Upper lobe of left lung (tissue), 6 donors: ENCODE results near the gene BRCA1. TPM values are rescaled to one million over a fixed set of nuclear protein-coding genes. Genes with fewer than 3 reads are reported as not detected.
"Not testable (repeated sequence)": the region's sequence is repeated elsewhere in the genome, so short reads cannot be mapped to it uniquely, and the experiment has no call there.

Experiments
- ATAC-seq, 2 donors: fragments of 200-7000 bp; cut with Tn5 transposase; one replicate each; pipeline ENCODE4 v1.9.1; 2022; ENCODE audit warnings: mild to moderate bottlenecking in 2 of 2, moderate library complexity in 2 of 2; ENCODE audit not compliant: low FRiP score in 2 of 2
- DNase-seq, 2 donors: peaks; one replicate each; pipeline ENCODE4 v3.0.0-alpha.2; 2019 to 2020
- H3K27ac ChIP-seq, 4 donors: fragments of 200-600 bp; sonication (generic); one replicate each; pipeline ENCODE4 v1.5.1; 2016 to 2019
- H3K27me3 ChIP-seq, 4 donors: fragments of 200-600 bp; sonication (generic); one replicate each; pipeline ENCODE4 v1.5.1; 2017 to 2019
- H3K36me3 ChIP-seq, 4 donors: fragments of 200-600 bp; sonication (generic); one replicate each; pipeline ENCODE4 v1.5.1; 2016 to 2019
- H3K4me1 ChIP-seq, 4 donors: fragments of 200-600 bp; sonication (generic); one replicate each; pipeline ENCODE4 v1.5.1; 2018 to 2019
- H3K4me3 ChIP-seq, 4 donors: fragments of 200-600 bp; sonication (generic); one replicate each; pipeline ENCODE4 v1.5.1; 2017 to 2019; ENCODE audit warnings: mild to moderate bottlenecking in 2 of 4, moderate library complexity in 1 of 4
- H3K9me3 ChIP-seq, 4 donors: fragments of 200-600 bp; sonication (generic); one replicate each; pipeline ENCODE4 v1.5.1; 2018 to 2019
- EP300 ChIP-seq, 4 donors: sonication (generic); formaldehyde crosslinking; IDR thresholded peaks; one replicate each; pipeline ENCODE4 v1.5.1; 2017; ENCODE audit warnings: antibody characterized with exemption in 4 of 4, control low read depth in 2 of 4
- POLR2A ChIP-seq, 4 donors: fragments of 450-650 bp; IDR thresholded peaks; one replicate each; pipeline ENCODE4 v1.5.1; 2016 to 2017; ENCODE audit warnings: antibody characterized with exemption in 4 of 4, mild to moderate bottlenecking in 2 of 4
- POLR2AphosphoS5 ChIP-seq, 2 donors: sonication (generic); formaldehyde crosslinking; IDR thresholded peaks; one replicate each; pipeline ENCODE4 v1.5.1; 2017; ENCODE audit warnings: antibody characterized with exemption in 2 of 2
- WGBS, 2 donors: methylation state at CpG; one replicate each; pipeline ENCODE4 v1.1.5; 2017 to 2018; 5-methylcytosine and 5-hydroxymethylcytosine counted together
- total RNA-seq, 6 donors: library from RNA; depleted of rRNA in 4 of 6; stranded (reverse); fragments of >200 nt in 4 of 6; gene quantifications; one replicate each; pipeline versions ENCODE4 v1.1.0 to v1.2.1, GENCODE V29; 2016 to 2021
- TF ChIP-seq, protein P1 (sequence below), 6 experiments: fragments of 450-650 bp in 4 of 6; fragments of 200-600 bp in 2 of 6; sonication (generic) in 2 of 6; IDR thresholded peaks; one replicate each; pipeline ENCODE4 v1.5.1; 2016 to 2019; ENCODE audit warnings: antibody characterized with exemption in 6 of 6
- donor health status: DM: no; HTN: no; CAD: no; lungs with moderate emphysema.
- donor health status: DM: no; HTN: yes; CAD: no; lungs with severe emphysema.

The BRCA1 gene
- total RNA-seq, 6 donors from 2014 or later: 4.3 to 15.7 (median 8.0) TPM

DNA sequence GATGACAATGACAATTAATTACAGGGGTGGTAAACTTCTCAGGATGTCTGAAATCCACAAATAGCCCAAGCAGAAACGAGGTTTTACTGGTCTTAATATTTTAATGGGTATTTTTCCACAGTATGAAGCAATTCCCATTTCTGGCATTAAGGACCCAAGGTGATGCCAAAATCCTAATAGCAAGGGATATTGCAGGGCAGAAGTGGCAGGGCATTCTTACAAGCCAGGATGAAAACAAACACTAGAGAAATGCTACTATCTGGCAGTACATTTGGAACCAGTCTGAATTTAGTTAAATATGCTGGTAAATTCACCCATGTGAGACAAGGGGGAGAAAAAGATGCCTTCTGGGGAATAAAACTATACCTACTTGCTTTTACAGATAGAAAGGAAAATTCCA, 54.9 kb downstream of the BRCA1 start:
- no peak for TF ChIP-seq POLR2A (IDR thresholded peaks at IDR 0.05)
- TF ChIP-seq, protein P1, sequence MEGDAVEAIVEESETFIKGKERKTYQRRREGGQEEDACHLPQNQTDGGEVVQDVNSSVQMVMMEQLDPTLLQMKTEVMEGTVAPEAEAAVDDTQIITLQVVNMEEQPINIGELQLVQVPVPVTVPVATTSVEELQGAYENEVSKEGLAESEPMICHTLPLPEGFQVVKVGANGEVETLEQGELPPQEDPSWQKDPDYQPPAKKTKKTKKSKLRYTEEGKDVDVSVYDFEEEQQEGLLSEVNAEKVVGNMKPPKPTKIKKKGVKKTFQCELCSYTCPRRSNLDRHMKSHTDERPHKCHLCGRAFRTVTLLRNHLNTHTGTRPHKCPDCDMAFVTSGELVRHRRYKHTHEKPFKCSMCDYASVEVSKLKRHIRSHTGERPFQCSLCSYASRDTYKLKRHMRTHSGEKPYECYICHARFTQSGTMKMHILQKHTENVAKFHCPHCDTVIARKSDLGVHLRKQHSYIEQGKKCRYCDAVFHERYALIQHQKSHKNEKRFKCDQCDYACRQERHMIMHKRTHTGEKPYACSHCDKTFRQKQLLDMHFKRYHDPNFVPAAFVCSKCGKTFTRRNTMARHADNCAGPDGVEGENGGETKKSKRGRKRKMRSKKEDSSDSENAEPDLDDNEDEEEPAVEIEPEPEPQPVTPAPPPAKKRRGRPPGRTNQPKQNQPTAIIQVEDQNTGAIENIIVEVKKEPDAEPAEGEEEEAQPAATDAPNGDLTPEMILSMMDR (IDR thresholded peaks at IDR 0.05): no peak
- Histone ChIP-seq H3K27me3 (no peaks in the 10 kb centered on the region), H3K4me1 (no peaks in the 10 kb centered on the region), H3K36me3 (no peaks in the 10 kb centered on the region), H3K27ac (no peak overlapping the region), H3K9me3 (no peaks in the 10 kb centered on the region), H3K4me3 (no peak overlapping the region)
- DNase-seq: no peak
- no peak for ATAC-seq
- 55 to 83% methylated on average over 1 of the region's 1 CpG for WGBS, 2 donors

DNA sequence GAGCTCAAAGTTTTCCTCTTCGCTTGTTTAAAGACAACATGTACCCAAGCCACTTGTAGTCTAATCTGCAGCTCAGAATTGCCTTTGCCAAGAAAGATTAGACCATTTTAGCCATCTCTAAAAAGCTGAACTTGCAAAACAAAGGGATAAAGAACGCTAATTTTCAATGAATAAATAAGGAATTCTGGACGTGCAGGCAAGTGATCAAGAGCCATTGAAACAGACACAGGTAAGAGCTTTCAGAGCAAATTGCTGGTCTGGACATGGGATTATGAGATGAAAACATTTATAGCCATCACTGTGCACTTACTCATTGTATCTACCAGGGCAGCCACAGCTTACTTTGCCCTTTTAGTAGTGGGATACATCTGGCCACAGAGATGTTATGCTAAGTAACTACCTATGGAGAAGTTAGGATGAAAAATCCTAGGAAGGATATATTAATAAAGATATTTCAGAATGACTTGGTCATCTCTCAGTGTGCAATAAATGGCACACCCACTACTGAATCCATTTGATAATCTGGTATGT, 55.7 kb downstream of the BRCA1 start:
- 73 to 79% methylated on average over 3 of the region's 3 CpGs for WGBS, 2 donors
- no peak overlapping the region for H3K27ac ChIP-seq
- no peak overlapping the region for H3K4me3 ChIP-seq
- no peak for TF ChIP-seq EP300 (IDR thresholded peaks at IDR 0.05)
- H3K9me3 ChIP-seq: no peaks in the 10 kb centered on the region
- DNase-seq: no peak
- H3K4me1 ChIP-seq: no peaks in the 10 kb centered on the region
- H3K27me3 ChIP-seq: no peaks in the 10 kb centered on the region
- ATAC-seq: no peak
- H3K36me3 ChIP-seq: no peaks in the 10 kb centered on the region

DNA sequence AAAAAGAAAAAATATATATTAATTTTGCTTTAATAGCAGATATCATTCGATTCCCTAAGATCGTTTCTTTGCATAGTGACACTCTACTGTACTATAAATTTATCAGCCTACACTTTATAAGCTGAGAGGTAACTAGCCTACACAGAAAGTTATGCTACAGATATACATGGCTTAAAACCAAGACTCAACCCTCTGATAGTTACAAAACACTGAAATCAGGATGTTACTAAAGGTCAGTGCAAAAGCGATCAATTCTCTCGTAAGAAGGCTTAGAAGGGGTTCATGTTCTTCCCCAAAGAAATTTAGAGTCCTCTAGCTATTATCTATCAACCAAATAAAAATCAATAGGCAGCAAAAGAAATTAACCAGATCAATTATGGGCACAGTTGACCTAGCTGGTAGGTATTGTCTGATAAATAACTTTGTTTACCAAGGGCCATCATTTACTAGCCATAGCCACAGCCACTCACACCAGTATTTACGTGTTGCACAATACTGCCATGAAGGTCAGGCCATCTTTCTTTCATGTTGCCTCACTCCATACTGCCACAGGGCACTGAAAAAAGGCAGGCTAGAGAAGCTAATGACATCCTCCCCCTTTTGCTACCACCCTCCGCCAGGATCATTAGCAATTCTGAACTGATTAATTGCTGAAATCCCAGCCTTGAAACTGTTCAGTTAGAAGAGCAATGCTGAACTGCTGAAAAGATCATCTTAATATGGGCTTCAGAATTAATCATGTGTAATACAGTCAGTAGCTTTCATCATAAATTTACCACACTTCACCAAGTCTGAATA, 56.4 kb downstream of the BRCA1 start:
- Histone ChIP-seq H3K36me3 (no peaks in the 10 kb centered on the region), H3K27me3 (no peaks in the 10 kb centered on the region), H3K4me1 (no peaks in the 10 kb centered on the region), H3K9me3 (no peaks in the 10 kb centered on the region), H3K27ac (no peak overlapping the region), H3K4me3 (no peak overlapping the region)
- TF ChIP-seq, protein P1 (IDR thresholded peaks at IDR 0.05): no peak
- TF ChIP-seq POLR2A (IDR thresholded peaks at IDR 0.05) (no peak), POLR2AphosphoS5 (IDR thresholded peaks at IDR 0.05) (no peak), EP300 (IDR thresholded peaks at IDR 0.05) (no peak)
- DNase-seq (no peak), ATAC-seq (no peak)
- 89 to 94% methylated on average over 6 of the region's 6 CpGs for WGBS, 2 donors

DNA sequence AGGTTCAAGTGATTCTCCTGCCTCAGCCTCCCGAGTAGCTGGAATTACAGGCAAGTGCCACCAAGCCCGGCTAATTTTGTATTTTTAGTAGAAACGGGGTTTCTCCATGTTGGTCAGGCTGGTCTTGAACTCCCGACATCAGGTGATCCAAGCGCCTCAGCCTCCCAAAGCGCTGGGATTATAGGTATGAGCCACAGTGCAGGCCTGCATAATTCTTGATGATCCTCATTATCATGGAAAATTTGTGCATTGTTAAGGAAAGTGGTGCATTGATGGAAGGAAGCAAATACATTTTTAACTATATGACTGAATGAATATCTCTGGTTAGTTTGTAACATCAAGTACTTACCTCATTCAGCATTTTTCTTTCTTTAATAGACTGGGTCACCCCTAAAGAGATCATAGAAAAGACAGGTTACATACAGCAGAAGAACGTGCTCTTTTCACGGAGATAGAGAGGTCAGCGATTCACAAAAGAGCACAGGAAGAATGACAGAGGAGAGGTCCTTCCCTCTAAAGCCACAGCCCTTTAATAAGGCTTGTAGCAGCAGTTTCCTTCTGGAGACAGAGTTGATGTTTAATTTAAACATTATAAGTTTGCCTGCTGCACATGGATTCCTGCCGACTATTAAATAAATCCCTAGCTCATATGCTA, 62.1 kb downstream of the BRCA1 start:
- no peaks in the 10 kb centered on the region for H3K27me3 ChIP-seq
- DNase-seq: no peak
- no peaks in the 10 kb centered on the region for H3K4me1 ChIP-seq
- no peak overlapping the region for H3K4me3 ChIP-seq
- peaks cover 0 to 2% (median 0%) of the 10 kb centered on the region in 4 donors for H3K36me3 ChIP-seq
- no peak for TF ChIP-seq POLR2A (IDR thresholded peaks at IDR 0.05)
- TF ChIP-seq, protein P1 (IDR thresholded peaks at IDR 0.05): no peak
- no peak for TF ChIP-seq POLR2AphosphoS5 (IDR thresholded peaks at IDR 0.05)
- no peak for TF ChIP-seq EP300 (IDR thresholded peaks at IDR 0.05)
- H3K27ac ChIP-seq: no peak overlapping the region
- no peak for ATAC-seq
- 90 to 96% methylated on average over 10 of the region's 10 CpGs for WGBS, 2 donors
- H3K9me3 ChIP-seq: no peaks in the 10 kb centered on the region

DNA sequence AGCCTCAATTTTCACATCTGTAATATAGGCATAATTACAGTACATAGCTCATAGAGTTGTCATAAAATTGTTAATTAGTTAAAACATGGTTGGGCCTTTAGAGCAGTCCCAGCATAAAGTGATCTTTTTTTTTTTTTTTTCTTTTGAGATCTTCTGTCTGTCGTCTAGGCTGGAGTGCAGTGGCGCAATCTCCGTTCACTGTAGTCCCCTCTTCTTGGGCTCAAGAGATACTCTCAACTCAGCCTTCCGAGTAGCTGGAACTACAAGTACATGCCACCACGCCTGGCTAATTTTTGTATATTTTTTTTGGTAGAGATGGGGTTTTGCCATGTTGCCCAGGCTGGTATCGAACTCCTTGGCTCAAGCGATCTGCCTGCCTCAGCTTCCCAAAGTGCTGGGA, 69.1 kb downstream of the BRCA1 start:
- no peak for TF ChIP-seq POLR2A (IDR thresholded peaks at IDR 0.05)
- TF ChIP-seq POLR2AphosphoS5 (IDR thresholded peaks at IDR 0.05): no peak
- TF ChIP-seq, protein P1 (IDR thresholded peaks at IDR 0.05): no peak
- no peak for TF ChIP-seq EP300 (IDR thresholded peaks at IDR 0.05)
- no peak overlapping the region for H3K27ac ChIP-seq
- 75 to 89% methylated on average over 7 of the region's 7 CpGs for WGBS, 2 donors

DNA sequence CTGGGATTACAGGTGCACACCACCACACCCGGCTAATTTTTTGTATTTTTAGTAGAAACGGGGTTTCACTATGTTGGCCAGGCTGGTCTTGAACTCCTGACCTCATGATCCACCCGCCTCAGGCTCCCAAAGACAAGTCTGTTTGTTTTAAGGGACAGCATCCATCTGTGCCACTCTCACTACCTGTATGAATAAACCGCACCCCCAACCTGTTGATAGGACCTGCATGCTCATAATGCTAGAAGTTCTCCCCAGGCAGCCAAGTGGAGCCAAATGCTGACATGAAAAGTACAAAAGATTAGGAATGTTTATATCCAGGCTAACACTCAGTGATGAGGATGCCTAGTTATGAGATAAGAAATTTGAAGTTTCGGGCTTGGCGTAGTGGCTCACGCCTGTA, 72.2 kb downstream of the BRCA1 start:
- 98 to 99% methylated on average over 7 of the region's 7 CpGs for WGBS, 2 donors
- ATAC-seq, H3K27me3 ChIP-seq, DNase-seq, H3K4me1 ChIP-seq, H3K9me3 ChIP-seq, H3K36me3 ChIP-seq, H3K27ac ChIP-seq, H3K4me3 ChIP-seq: not testable (repeated sequence)

More for the DNA sequence above, 69.1 kb downstream of the BRCA1 start:
- Histone ChIP-seq H3K9me3 (no peaks in the 10 kb centered on the region), H3K4me1 (no peaks in the 10 kb centered on the region), H3K36me3 (no peaks in the 10 kb centered on the region), H3K4me3 (no peak overlapping the region), H3K27me3 (no peaks in the 10 kb centered on the region)
- DNase-seq: no peak
- ATAC-seq: no peak
